Body of pancreas (tissue), 4 donors: ENCODE measurements around the gene ALDH7A1.

Source experiments
- CTCF ChIP-seq, 7 experiments: fragments of 450-650 bp in 4 of 7; fragments of 200-600 bp in 3 of 7; sonication (generic) in 3 of 7; IDR thresholded peaks; one replicate each; pipeline ENCODE4 v1.5.1; 2016 to 2019; ENCODE audit warnings: antibody characterized with exemption in 7 of 7
- POLR2A ChIP-seq, 3 donors: fragments of 450-650 bp; IDR thresholded peaks; one replicate each; pipeline ENCODE4 v1.6.1; 2016; ENCODE audit warnings: antibody characterized with exemption in 3 of 3, mild to moderate bottlenecking in 2 of 3

GRCh38 chr5:126481243-126481642 is 113.8 kb downstream of the ALDH7A1 start:
- no peak for TF ChIP-seq CTCF (IDR thresholded peaks at IDR 0.05)
- no peak for TF ChIP-seq POLR2A (IDR thresholded peaks at IDR 0.05)
